Hematopoietic multipotent progenitor cell treated with erythropoietin and hydrocortisone succinate and interleukin-3 and kit ligand, for 8 days (in vitro differentiated cells): ENCODE measurements around the gene FPR1.

Experiments used
- DNase-seq: peaks from one replicate; pipeline ENCODE4 v3.0.0-alpha.2; 2015

FPR1 gene

GRCh38 chr19:51751655-51752054 is at the start of gene FPR1:
FPR1 (minus strand) TSS chr19:51751878; CDS start chr19:51746994, 4,884 bp downstream.
- DNase-seq = no peak

GRCh38 chr19:51800473-51801244 is 49.0 kb upstream of the FPR1 start:
- peak; percentile 89 for DNase-seq

GRCh38 chr19:51799774-51800472 is 48.2 kb upstream of the FPR1 start:
- DNase-seq = no peak

GRCh38 chr19:51799034-51799773 is 47.5 kb upstream of the FPR1 start:
- peak; percentile 45 for DNase-seq

- DNase-seq = no peak
These were observed 46.4 kb upstream of the FPR1 start for GRCh38 chr19:51798062-51798461.

- no peak for DNase-seq
These were observed 45.8 kb upstream of the FPR1 start for GRCh38 chr19:51797480-51797879.

- DNase-seq = peak; percentile 72
These were observed 44.6 kb upstream of the FPR1 start for GRCh38 chr19:51796195-51796679.

GRCh38 chr19:51794885-51795490 is 43.3 kb upstream of the FPR1 start, which contains the start of gene FPR3:
FPR3 (plus strand) TSS chr19:51795157; CDS start chr19:51823749, 28,592 bp downstream.
- DNase-seq = no peak

GRCh38 chr19:51793994-51794393 is 42.3 kb upstream of the FPR1 start:
- no peak for DNase-seq

GRCh38 chr19:51792932-51793331 is 41.3 kb upstream of the FPR1 start:
- no peak for DNase-seq

GRCh38 chr19:51789061-51789795 is 37.5 kb upstream of the FPR1 start:
- no peak for DNase-seq

GRCh38 chr19:51788029-51788428 is 36.4 kb upstream of the FPR1 start:
- DNase-seq = no peak

- DNase-seq = no peak
These were observed 35.2 kb upstream of the FPR1 start for GRCh38 chr19:51786646-51787494.

GRCh38 chr19:51784922-51785690 is 33.4 kb upstream of the FPR1 start:
- no peak for DNase-seq

GRCh38 chr19:51784109-51784785 is 32.6 kb upstream of the FPR1 start:
- DNase-seq = no peak

GRCh38 chr19:51783372-51783771 is 31.7 kb upstream of the FPR1 start:
- DNase-seq = peak; percentile 55

- no peak for DNase-seq
These were observed 30.3 kb upstream of the FPR1 start for GRCh38 chr19:51781999-51782398.

GRCh38 chr19:51780270-51780669 is 28.6 kb upstream of the FPR1 start:
- DNase-seq = no peak

- DNase-seq = no peak
These were observed 28.0 kb upstream of the FPR1 start for GRCh38 chr19:51779703-51780102.

- DNase-seq = no peak
These were observed 27.5 kb upstream of the FPR1 start for GRCh38 chr19:51779181-51779580.
